IMR-90 (cell line): Measurements from ENCODE around the gene GPC5. TPM values are rescaled to one million over a fixed set of nuclear protein-coding genes. Genes with fewer than 3 reads are reported as not detected.

Experiments used
- ATAC-seq: fragments of 200-7000 bp; cut with Tn5 transposase; 2 replicates; pipeline ENCODE4 v1.9.1; 2020; ENCODE audit warnings: low read depth, mild to moderate bottlenecking, moderate library complexity
- BruUV-seq: library from RNA; stranded (reverse); fragments of 400-500 nt; replicated peaks from 2 replicates; lab custom pipeline; 2021; lab: Mats Ljungman, UMichigan
- CTCF ChIA-PET: fragments of 300-600 bp; formaldehyde crosslinking; extraction: SDS; loops from one replicate; lab custom pipeline; 2021; ENCODE audit warnings: antibody characterized with exemption; lab: Yijun Ruan, JAX
- POLR2A ChIA-PET: fragments of 300-600 bp; sonication (Branson Sonifier 250); formaldehyde crosslinking; loops from one replicate; lab custom pipeline; 2022; ENCODE audit warnings: antibody characterized with exemption; ENCODE audit not compliant: unreplicated experiment; lab: Charles Lee
- DNase-seq: peaks from one replicate; pipeline ENCODE4 v3.0.0; 2013
- H2AFZ ChIP-seq: replicated peaks from 2 replicates; pipeline ENCODE3; 2013; ENCODE audit warnings: low read length, mild to moderate bottlenecking; ENCODE audit not compliant: poor library complexity
- H2AK5ac ChIP-seq: 2 replicates; pipeline ENCODE4 v1.6.1; 2013; ENCODE audit warnings: low read depth, low read length, inconsistent platforms
- H2AK9ac ChIP-seq: replicated peaks from 2 replicates; pipeline ENCODE3; 2013; ENCODE audit warnings: mild to moderate bottlenecking, low read depth, low read length, moderate library complexity; ENCODE audit not compliant: poor library complexity
- H2BK120ac ChIP-seq: 2 replicates; pipeline ENCODE4 v1.6.1; 2013; ENCODE audit warnings: low read depth, low read length, inconsistent platforms
- H2BK15ac ChIP-seq: 3 replicates; pipeline ENCODE4 v1.6.1; 2013; ENCODE audit warnings: low read depth, low read length, inconsistent platforms
- H2BK20ac ChIP-seq: 2 replicates; pipeline ENCODE4 v1.6.1; 2013; ENCODE audit warnings: low read depth, mild to moderate bottlenecking, inconsistent platforms, low read length, moderate library complexity
- H2BK5ac ChIP-seq: 2 replicates; pipeline ENCODE4 v1.6.1; 2013; ENCODE audit warnings: mild to moderate bottlenecking, low read depth, low read length, inconsistent platforms; ENCODE audit not compliant: poor library complexity, severe bottlenecking
- H3K14ac ChIP-seq: replicated peaks from 2 replicates; pipeline ENCODE4 v1.6.1; 2013; ENCODE audit warnings: low read depth, low read length, inconsistent platforms
- H3K18ac ChIP-seq: 2 replicates; pipeline ENCODE4 v1.6.1; 2013; ENCODE audit warnings: low read depth, low read length, control low read depth
- H3K23ac ChIP-seq: 2 replicates; pipeline ENCODE4 v1.6.1; 2013; ENCODE audit warnings: low read depth, low read length, inconsistent platforms
- H3K27ac ChIP-seq: 2 replicates; pipeline ENCODE4 v1.5.1; 2013; ENCODE audit warnings: mild to moderate bottlenecking, control low read depth, low read length; ENCODE audit not compliant: insufficient read depth
- H3K27me3 ChIP-seq: 2 replicates; pipeline ENCODE4 v1.6.1; 2013; ENCODE audit warnings: low read length; ENCODE audit not compliant: control insufficient read depth, insufficient read depth
- H3K36me3 ChIP-seq: 2 replicates; pipeline ENCODE4 v1.6.1; 2013; ENCODE audit warnings: low read length, mixed read lengths; ENCODE audit not compliant: control insufficient read depth, insufficient read depth
- H3K4ac ChIP-seq: 2 replicates; pipeline ENCODE4 v1.6.1; 2013; ENCODE audit warnings: low read depth, low read length, inconsistent platforms
- H3K4me1 ChIP-seq: 2 replicates; pipeline ENCODE4 v1.6.1; 2013; ENCODE audit warnings: low read length, mixed read lengths; ENCODE audit not compliant: control insufficient read depth, insufficient read depth
- H3K4me2 ChIP-seq: 2 replicates; pipeline ENCODE4 v1.6.1; 2013; ENCODE audit warnings: low read depth, mild to moderate bottlenecking, control low read depth, low read length, moderate library complexity
- H3K4me3 ChIP-seq: 2 replicates; pipeline ENCODE4 v1.5.1; 2013; ENCODE audit warnings: low read depth, mild to moderate bottlenecking, control low read depth, low read length, moderate library complexity; ENCODE audit not compliant: insufficient read depth
- H3K56ac ChIP-seq: 2 replicates; pipeline ENCODE4 v1.6.1; 2013; ENCODE audit warnings: low read length, inconsistent platforms; ENCODE audit not compliant: insufficient read depth; ENCODE audit errors: extremely low read depth
- H3K79me1 ChIP-seq, 2 experiments: 2 replicates each; pipeline ENCODE4 v1.6.1; 2013; ENCODE audit warnings: low read length in 2 of 2, inconsistent platforms in 1 of 2, low read depth in 1 of 2
- H3K9ac ChIP-seq: 2 replicates; pipeline ENCODE4 v1.6.1; 2013; ENCODE audit warnings: low read depth, low read length, control low read depth
- H3K9me1 ChIP-seq: 2 replicates; pipeline ENCODE4 v1.6.1; 2013; ENCODE audit warnings: low read length, inconsistent platforms; ENCODE audit not compliant: insufficient read depth
- H3K9me3 ChIP-seq: 2 replicates; pipeline ENCODE4 v1.6.1; 2013; ENCODE audit warnings: low read length; ENCODE audit not compliant: control insufficient read depth, insufficient read depth
- H4K20me1 ChIP-seq: 2 replicates; pipeline ENCODE4 v1.6.1; 2013; ENCODE audit warnings: low read length, inconsistent platforms; ENCODE audit not compliant: insufficient read depth
- H4K5ac ChIP-seq: 2 replicates; pipeline ENCODE4 v1.6.1; 2013; ENCODE audit warnings: mild to moderate bottlenecking, low read depth, low read length, control low read depth
- H4K8ac ChIP-seq, 2 experiments: 2 replicates each; pipeline ENCODE4 v1.6.1; 2013; ENCODE audit warnings: low read depth in 2 of 2, low read length in 2 of 2, control low read depth in 1 of 2, inconsistent platforms in 1 of 2
- H4K91ac ChIP-seq: 2 replicates; pipeline ENCODE4 v1.6.1; 2013; ENCODE audit warnings: low read depth, low read length, inconsistent platforms; ENCODE audit not compliant: insufficient read depth
- BHLHE40 ChIP-seq: fragments of 150-350 bp; IDR thresholded peaks from 2 replicates; pipeline ENCODE4 v1.6.1; 2016; ENCODE audit warnings: mild to moderate bottlenecking, low read depth, low read length
- CEBPB ChIP-seq: IDR thresholded peaks from 2 replicates; pipeline ENCODE4 v1.6.1; 2012; ENCODE audit warnings: low read depth, low read length, improper control_type of control experiment
- CHD1 ChIP-seq: IDR thresholded peaks from 2 replicates; pipeline ENCODE4 v1.6.1; 2012; ENCODE audit warnings: low read depth, low read length, improper control_type of control experiment
- CTCF ChIP-seq: conservative IDR thresholded peaks from 2 replicates; pipeline ENCODE4 v1.5.1; 2012; ENCODE audit warnings: mild to moderate bottlenecking, low read depth, low read length, improper control_type of control experiment
- ELK1 ChIP-seq: fragments of 150-350 bp; IDR thresholded peaks from 2 replicates; pipeline ENCODE4 v1.6.1; 2016; ENCODE audit warnings: low read depth, mild to moderate bottlenecking, low read length, moderate library complexity, borderline replicate concordance
- FOS ChIP-seq: fragments of 150-350 bp; IDR thresholded peaks from 2 replicates; pipeline ENCODE4 v1.6.1; 2016; ENCODE audit warnings: low read depth, low read length
- MAFK ChIP-seq: IDR thresholded peaks from 2 replicates; pipeline ENCODE4 v1.6.1; 2012; ENCODE audit warnings: low read depth, low read length, improper control_type of control experiment
- MAZ ChIP-seq: IDR thresholded peaks from 2 replicates; pipeline ENCODE4 v1.6.1; 2012; ENCODE audit warnings: low read depth, mild to moderate bottlenecking, low read length, improper control_type of control experiment, moderate library complexity, borderline replicate concordance
- MXI1 ChIP-seq: IDR thresholded peaks from 2 replicates; pipeline ENCODE4 v1.6.1; 2012; ENCODE audit warnings: low read depth, mild to moderate bottlenecking, low read length, moderate library complexity, borderline replicate concordance
- NFE2L2 ChIP-seq: fragments of 150-350 bp; IDR thresholded peaks from 2 replicates; pipeline ENCODE4 v1.6.1; 2016; ENCODE audit warnings: low read depth, mild to moderate bottlenecking, low read length
- POLR2A ChIP-seq: IDR thresholded peaks from 2 replicates; pipeline ENCODE4 v1.6.1; 2012; ENCODE audit warnings: mild to moderate bottlenecking, low read depth, low read length
- RAD21 ChIP-seq: IDR thresholded peaks from 2 replicates; pipeline ENCODE4 v1.6.1; 2012; ENCODE audit warnings: low read length, improper control_type of control experiment
- RCOR1 ChIP-seq: IDR thresholded peaks from 2 replicates; pipeline ENCODE4 v1.6.1; 2012; ENCODE audit warnings: mild to moderate bottlenecking, low read length, improper control_type of control experiment; ENCODE audit not compliant: insufficient replicate concordance
- RFX5 ChIP-seq: IDR thresholded peaks from 2 replicates; pipeline ENCODE4 v1.8.0; 2012; ENCODE audit warnings: low read depth, mild to moderate bottlenecking, low read length, moderate library complexity
- SMC3 ChIP-seq: fragments of 150-350 bp; IDR thresholded peaks from 2 replicates; pipeline ENCODE4 v1.6.1; 2016; ENCODE audit warnings: low read depth, mild to moderate bottlenecking, antibody characterized with exemption, low read length, moderate library complexity
- USF2 ChIP-seq: fragments of 150-350 bp; IDR thresholded peaks from 2 replicates; pipeline ENCODE4 v1.6.1; 2017; ENCODE audit warnings: mild to moderate bottlenecking, antibody characterized with exemption, low read length, low read depth
- WGBS, 2 experiments: methylation state at CpG; one replicate each; pipeline versions ENCODE4 v1.1.5 to v1.1.7; 2013; ENCODE audit warnings: missing lambda C conversion rate in 2 of 2; ENCODE audit not compliant: insufficient read length in 1 of 2; ENCODE audit errors: extremely low coverage in 2 of 2; 5-methylcytosine and 5-hydroxymethylcytosine counted together
- dilution Hi-C: fragments of 300-500 bp; cut with HindIII; formaldehyde crosslinking; loops from one replicate; pipeline ENCODE4 v1.14.3; 2018; ENCODE audit warnings: low sequenced_read_pairs; ENCODE audit not compliant: unreplicated experiment
- in situ Hi-C: fragments of 300-500 bp; cut with MboI; formaldehyde crosslinking; loops from 3 replicates; pipeline ENCODE4 v1.14.3; 2019; ENCODE audit warnings: low sequenced_read_pairs, inconsistent platforms, mixed read lengths
- intact Hi-C: fragments of 100-400 bp; cut with micrococcal nuclease; formaldehyde crosslinking; loops from 2 replicates; pipeline ENCODE4 v1.10.0; 2022
- polyA plus RNA-seq, 3 experiments: library from polyadenylated mRNA; depleted of rRNA; stranded (reverse); fragments of >200 nt; gene quantifications; 2 replicates each; pipeline ENCODE4 v1.2.3, GENCODE V29; 2012; ENCODE audit warnings: low replicate concordance in 1 of 3
- total RNA-seq: library from RNA; depleted of rRNA; stranded (reverse); fragments of >200 nt; gene quantifications from 2 replicates; pipeline ENCODE4 v1.2.3, GENCODE V29; 2012

GPC5 gene
- total and polyA plus RNA-seq, 2 of the 4 experiments (the other 2 are of a cell fraction) = 0.94 to 1.8 TPM

GRCh38 chr13:92864584-92865284 lies 1466.3 kb downstream of the GPC5 start:
- Histone ChIP-seq H3K4me1 (no peaks in the 10 kb centered on the region), H4K20me1 (no peaks in the 10 kb centered on the region), H3K27me3 (no peaks in the 10 kb centered on the region), H3K9me1 (no peaks in the 10 kb centered on the region), H3K4ac (no peak overlapping the region), H3K23ac (no peak overlapping the region), H3K18ac (no peak overlapping the region), H3K36me3 (no peaks in the 10 kb centered on the region), H2BK120ac (no peak overlapping the region), H3K27ac (no peak overlapping the region), H3K79me1 (no peaks in the 10 kb centered on the region), H3K14ac (no peak overlapping the region), H3K56ac (no peak overlapping the region), H2AFZ (no peak overlapping the region), H2BK5ac (no peak overlapping the region), H2AK5ac (no peak overlapping the region), H3K4me3 (no peak overlapping the region), H4K5ac (no peak overlapping the region), H3K4me2 (no peak overlapping the region), H4K8ac (no peak overlapping the region), H4K91ac (no peak overlapping the region), H3K9me3 (no peaks in the 10 kb centered on the region), H2BK20ac (no peak overlapping the region), H2BK15ac (no peak overlapping the region), H3K9ac (no peak overlapping the region), H2AK9ac (no peak overlapping the region)
- intact Hi-C loops (no loop called here), dilution Hi-C loops (no loop called here), in situ Hi-C loops (no loop called here)
- TF ChIP-seq MAZ (no peak), CTCF (no peak), RFX5 (no peak), POLR2A (no peak), MAFK (no peak), FOS (no peak), NFE2L2 (no peak), RCOR1 (no peak), RAD21 (no peak), SMC3 (no peak), BHLHE40 (no peak), CHD1 (no peak), ELK1 (no peak), CEBPB (no peak), USF2 (no peak), MXI1 (no peak)
- no TSS peak for BruUV-seq
- DNase-seq (no peak), ATAC-seq (no peak)
- ChIA-PET CTCF (no interaction called here), POLR2A (no interaction called here)
- no CpG with 5 or more reads among the region's 6 CpGs for WGBS, 2 experiments
